ENCODE measurements around the gene NSUN4. TPM values are rescaled to one million over a fixed set of nuclear protein-coding genes. Genes with fewer than 3 reads are reported as not detected.

Gene NSUN4
- total and polyA plus RNA-seq, 2 of the 13 experiments (the other 11 are each of a cell fraction or from before 2014, with no cell fraction given), result 21.5 to 23.5 TPM

DNA sequence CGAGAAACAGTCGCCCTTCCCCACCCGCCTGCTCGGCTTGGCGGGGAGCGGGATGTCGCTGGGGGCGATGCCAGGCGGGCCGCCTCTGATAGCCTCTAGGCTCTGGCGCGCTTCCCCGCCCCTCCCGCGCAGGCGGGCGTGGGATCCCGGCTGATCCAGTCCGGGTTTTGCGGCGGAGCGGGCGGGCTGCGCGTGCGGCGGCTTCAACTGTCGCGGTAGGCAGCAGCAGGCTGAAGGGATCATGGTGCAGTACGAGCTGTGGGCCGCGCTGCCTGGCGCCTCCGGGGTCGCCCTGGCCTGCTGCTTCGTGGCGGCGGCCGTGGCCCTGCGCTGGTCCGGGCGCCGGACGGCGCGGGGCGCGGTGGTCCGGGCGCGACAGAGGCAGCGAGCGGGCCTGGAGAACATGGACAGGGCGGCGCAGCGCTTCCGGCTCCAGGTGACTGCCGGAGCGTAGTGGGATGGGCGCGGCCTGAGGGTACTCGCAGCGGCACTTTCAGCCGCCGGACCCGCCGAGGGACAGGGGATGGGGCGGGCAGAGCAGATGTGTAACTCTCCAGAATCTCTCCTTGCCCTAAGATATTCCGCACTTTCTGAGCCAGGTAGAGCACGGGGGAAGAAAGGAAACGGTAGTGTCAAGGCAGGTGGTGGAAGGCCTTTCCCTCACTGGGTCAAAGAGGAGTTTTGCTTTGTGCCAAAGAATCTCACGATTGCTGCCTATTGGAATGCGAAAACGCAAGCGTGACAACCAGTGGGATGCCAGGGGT, 53.7 kb downstream of the NSUN4 start, which contains the start of gene FAAH (continued):
- TF ChIP-seq JUND (CRISPR knock-in tag; IDR thresholded peaks at IDR 0.05) (0 out of 2 replicates have a peak, but pooled peaks have one; percentile 38), POLR2A (IDR thresholded peaks at IDR 0.05; ENCODE audit: insufficient read depth in 1 of 2, low read depth in 2 of 2, low read length in 2 of 2) (peak; percentile 49 to 62; a peak in 2 of 4 replicates), NFRKB (IDR thresholded peaks at IDR 0.05) (no peak), ZNF773 (CRISPR knock-in tag; IDR thresholded peaks at IDR 0.05; ENCODE audit: borderline replicate concordance) (peak; percentile 94; the same call in 1 of the 2 replicates), ZNF883 (CRISPR knock-in tag; IDR thresholded peaks at IDR 0.05; ENCODE audit: not compliant biosample characterization) (peak; percentile 95), NFE2L2 (IDR thresholded peaks at IDR 0.05; ENCODE audit: low read length) (no peak), MED8 (CRISPR knock-in tag; IDR thresholded peaks at IDR 0.05; ENCODE audit: insufficient replicate concordance) (no peak), AGO2 (optimal IDR thresholded peaks at IDR 0.05; ENCODE audit: low read depth, low read length) (no peak), ZSCAN31 (CRISPR knock-in tag; IDR thresholded peaks at IDR 0.05; ENCODE audit: low read depth) (peak; percentile 96), HNRNPK (IDR thresholded peaks at IDR 0.05; ENCODE audit: low read depth, low read length, poor library complexity, severe bottlenecking) (peak; percentile 51), ZNF431 (CRISPR knock-in tag; IDR thresholded peaks at IDR 0.05; ENCODE audit: borderline replicate concordance, low read depth) (peak; percentile 91), CBX5 (CRISPR knock-in tag; IDR thresholded peaks at IDR 0.05; ENCODE audit: borderline replicate concordance) (peak; percentile 82), ZNF678 (CRISPR knock-in tag; IDR thresholded peaks at IDR 0.05) (no peak), TOE1 (CRISPR knock-in tag; IDR thresholded peaks at IDR 0.05) (peak; percentile 8; the same call in 1 of the 2 replicates), FOXP1 (IDR thresholded peaks at IDR 0.05) (no peak), FOXP1 (CRISPR knock-in tag; IDR thresholded peaks at IDR 0.05) (no peak), ZNF724P (CRISPR knock-in tag; IDR thresholded peaks at IDR 0.05; ENCODE audit: borderline replicate concordance) (peak; percentile 89; the same call in 1 of the 2 replicates), KDM3A (CRISPR knock-in tag; IDR thresholded peaks at IDR 0.05; ENCODE audit: low read depth) (0 out of 2 replicates have a peak, but pooled peaks have one; percentile 52), JDP2 (CRISPR knock-in tag; IDR thresholded peaks at IDR 0.05; ENCODE audit: borderline replicate concordance) (no peak), ZNF256 (CRISPR knock-in tag; conservative IDR thresholded peaks at IDR 0.05) (0 out of 2 replicates have a peak, but pooled peaks have one; percentile 73)
- TF ChIP-seq, protein P1, sequence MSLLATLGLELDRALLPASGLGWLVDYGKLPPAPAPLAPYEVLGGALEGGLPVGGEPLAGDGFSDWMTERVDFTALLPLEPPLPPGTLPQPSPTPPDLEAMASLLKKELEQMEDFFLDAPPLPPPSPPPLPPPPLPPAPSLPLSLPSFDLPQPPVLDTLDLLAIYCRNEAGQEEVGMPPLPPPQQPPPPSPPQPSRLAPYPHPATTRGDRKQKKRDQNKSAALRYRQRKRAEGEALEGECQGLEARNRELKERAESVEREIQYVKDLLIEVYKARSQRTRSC (CRISPR knock-in tag; IDR thresholded peaks at IDR 0.05; ENCODE audit: low read depth), result 0 out of 2 replicates have a peak, but pooled peaks have one; percentile 52
- TF ChIP-seq, protein P2, sequence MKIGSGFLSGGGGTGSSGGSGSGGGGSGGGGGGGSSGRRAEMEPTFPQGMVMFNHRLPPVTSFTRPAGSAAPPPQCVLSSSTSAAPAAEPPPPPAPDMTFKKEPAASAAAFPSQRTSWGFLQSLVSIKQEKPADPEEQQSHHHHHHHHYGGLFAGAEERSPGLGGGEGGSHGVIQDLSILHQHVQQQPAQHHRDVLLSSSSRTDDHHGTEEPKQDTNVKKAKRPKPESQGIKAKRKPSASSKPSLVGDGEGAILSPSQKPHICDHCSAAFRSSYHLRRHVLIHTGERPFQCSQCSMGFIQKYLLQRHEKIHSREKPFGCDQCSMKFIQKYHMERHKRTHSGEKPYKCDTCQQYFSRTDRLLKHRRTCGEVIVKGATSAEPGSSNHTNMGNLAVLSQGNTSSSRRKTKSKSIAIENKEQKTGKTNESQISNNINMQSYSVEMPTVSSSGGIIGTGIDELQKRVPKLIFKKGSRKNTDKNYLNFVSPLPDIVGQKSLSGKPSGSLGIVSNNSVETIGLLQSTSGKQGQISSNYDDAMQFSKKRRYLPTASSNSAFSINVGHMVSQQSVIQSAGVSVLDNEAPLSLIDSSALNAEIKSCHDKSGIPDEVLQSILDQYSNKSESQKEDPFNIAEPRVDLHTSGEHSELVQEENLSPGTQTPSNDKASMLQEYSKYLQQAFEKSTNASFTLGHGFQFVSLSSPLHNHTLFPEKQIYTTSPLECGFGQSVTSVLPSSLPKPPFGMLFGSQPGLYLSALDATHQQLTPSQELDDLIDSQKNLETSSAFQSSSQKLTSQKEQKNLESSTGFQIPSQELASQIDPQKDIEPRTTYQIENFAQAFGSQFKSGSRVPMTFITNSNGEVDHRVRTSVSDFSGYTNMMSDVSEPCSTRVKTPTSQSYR (CRISPR knock-in tag; IDR thresholded peaks at IDR 0.05; ENCODE audit: borderline replicate concordance), result no peak; the same call in 1 of the 2 replicates
- TF ChIP-seq, protein P3, sequence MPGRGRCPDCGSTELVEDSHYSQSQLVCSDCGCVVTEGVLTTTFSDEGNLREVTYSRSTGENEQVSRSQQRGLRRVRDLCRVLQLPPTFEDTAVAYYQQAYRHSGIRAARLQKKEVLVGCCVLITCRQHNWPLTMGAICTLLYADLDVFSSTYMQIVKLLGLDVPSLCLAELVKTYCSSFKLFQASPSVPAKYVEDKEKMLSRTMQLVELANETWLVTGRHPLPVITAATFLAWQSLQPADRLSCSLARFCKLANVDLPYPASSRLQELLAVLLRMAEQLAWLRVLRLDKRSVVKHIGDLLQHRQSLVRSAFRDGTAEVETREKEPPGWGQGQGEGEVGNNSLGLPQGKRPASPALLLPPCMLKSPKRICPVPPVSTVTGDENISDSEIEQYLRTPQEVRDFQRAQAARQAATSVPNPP (CRISPR knock-in tag; IDR thresholded peaks at IDR 0.05), result peak; percentile 83
- TF ChIP-seq, protein P4, sequence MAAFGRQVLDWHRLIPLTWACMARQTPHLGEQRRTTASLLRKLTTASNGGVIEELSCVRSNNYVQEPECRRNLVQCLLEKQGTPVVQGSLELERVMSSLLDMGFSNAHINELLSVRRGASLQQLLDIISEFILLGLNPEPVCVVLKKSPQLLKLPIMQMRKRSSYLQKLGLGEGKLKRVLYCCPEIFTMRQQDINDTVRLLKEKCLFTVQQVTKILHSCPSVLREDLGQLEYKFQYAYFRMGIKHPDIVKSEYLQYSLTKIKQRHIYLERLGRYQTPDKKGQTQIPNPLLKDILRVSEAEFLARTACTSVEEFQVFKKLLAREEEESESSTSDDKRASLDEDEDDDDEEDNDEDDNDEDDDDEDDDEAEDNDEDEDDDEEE (CRISPR knock-in tag; IDR thresholded peaks at IDR 0.05), result 0 out of 2 replicates have a peak, but pooled peaks have one; percentile 53
- TF ChIP-seq, protein P5, sequence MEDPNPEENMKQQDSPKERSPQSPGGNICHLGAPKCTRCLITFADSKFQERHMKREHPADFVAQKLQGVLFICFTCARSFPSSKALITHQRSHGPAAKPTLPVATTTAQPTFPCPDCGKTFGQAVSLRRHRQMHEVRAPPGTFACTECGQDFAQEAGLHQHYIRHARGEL (CRISPR knock-in tag; IDR thresholded peaks at IDR 0.05), result no peak

All from HepG2 (cell line).